Measurements from ENCODE around the gene RAB27A. TPM values are rescaled to one million over a fixed set of nuclear protein-coding genes. Genes with fewer than 3 reads are reported as not detected.
"Not testable (repeated sequence)": the region's sequence is repeated elsewhere in the genome, so short reads cannot be mapped to it uniquely, and the experiment has no call there.

RAB27A gene
- total RNA-seq, 2 donors from 2014 or later: 9.6 to 9.9 TPM

DNA sequence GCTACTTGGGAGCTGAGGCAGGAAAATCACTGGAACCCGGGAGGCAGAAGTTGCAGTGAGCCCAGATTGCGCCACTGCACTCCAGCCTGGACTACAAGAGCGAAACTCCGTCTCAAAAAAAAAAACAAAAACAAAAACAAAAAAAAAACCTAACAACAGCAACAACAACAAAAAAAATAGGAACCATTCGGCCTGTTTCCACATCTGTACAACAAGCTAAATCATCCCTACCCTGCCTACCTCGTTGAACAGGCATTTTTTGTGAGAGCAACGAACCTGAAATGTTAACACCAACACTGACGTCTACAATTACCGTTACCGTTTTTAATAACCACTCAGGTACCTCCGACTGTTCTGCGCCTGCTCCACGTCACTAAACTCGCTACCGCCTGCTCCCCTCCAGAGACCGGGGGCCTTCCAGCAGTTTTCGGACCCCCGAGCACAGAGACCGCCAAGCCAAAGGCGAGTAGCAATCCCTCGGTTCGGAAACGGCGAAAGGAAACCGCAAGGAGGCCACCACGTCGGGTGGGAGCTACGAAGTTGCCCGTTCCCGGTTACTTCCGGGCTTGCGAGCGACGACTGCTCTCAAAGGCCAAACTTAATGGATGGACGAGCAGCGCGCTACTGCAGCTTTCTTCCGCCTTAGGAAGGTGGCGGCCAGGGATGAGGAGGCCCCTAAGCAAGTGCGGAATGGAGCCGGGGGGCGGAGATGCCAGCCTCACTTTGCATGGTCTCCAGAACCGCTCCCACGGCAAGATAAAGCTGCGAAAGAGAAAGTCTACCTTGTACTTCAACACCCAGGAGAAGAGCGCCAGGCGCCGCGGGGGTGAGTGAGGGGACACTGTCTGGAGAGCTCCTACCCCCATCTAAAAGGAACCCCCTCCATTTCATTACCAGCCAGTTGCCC, 29.2 kb upstream of the RAB27A start, which contains the start of the genes PIGB and PIGBOS1:
Gene PIGB (plus strand): TSS at position 635 of the 907 bp plus-strand sequence. CDS start 29 bp downstream, at position 664.
Gene PIGBOS1 (minus strand): TSS at position 536 of the 907 bp plus-strand sequence. CDS start 1,331 bp downstream, outside the sequence.
- peak; percentile 95 for ATAC-seq
- H3K4me1 ChIP-seq: peaks cover 22% of the 10 kb centered on the region
- 0% methylated on average over 21 to 49 of the region's 49 CpGs for WGBS, 2 donors
- DNase-seq: peak; percentile 84 to 89 (median 86)
- peak within 1 kb of the TSS; percentile 75 to 96 (median 82) for H3K27ac ChIP-seq
- no peaks in the 10 kb centered on the region for H3K36me3 ChIP-seq (replicated peaks in 1 of 2; ENCODE audit: insufficient read depth in 1 of 2, low read depth in 2 of 2)
- peak within 1 kb of the TSS; percentile 75 to 86 for H3K4me3 ChIP-seq
- intact Hi-C loops (cut with DNase I): no loop called here
- peak; percentile 43 to 86 (median 83) for TF ChIP-seq POLR2A (IDR thresholded peaks at IDR 0.05)
- TF ChIP-seq, protein P1, sequence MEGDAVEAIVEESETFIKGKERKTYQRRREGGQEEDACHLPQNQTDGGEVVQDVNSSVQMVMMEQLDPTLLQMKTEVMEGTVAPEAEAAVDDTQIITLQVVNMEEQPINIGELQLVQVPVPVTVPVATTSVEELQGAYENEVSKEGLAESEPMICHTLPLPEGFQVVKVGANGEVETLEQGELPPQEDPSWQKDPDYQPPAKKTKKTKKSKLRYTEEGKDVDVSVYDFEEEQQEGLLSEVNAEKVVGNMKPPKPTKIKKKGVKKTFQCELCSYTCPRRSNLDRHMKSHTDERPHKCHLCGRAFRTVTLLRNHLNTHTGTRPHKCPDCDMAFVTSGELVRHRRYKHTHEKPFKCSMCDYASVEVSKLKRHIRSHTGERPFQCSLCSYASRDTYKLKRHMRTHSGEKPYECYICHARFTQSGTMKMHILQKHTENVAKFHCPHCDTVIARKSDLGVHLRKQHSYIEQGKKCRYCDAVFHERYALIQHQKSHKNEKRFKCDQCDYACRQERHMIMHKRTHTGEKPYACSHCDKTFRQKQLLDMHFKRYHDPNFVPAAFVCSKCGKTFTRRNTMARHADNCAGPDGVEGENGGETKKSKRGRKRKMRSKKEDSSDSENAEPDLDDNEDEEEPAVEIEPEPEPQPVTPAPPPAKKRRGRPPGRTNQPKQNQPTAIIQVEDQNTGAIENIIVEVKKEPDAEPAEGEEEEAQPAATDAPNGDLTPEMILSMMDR (IDR thresholded peaks at IDR 0.05): peak in 4 of 7 experiments; percentile 27 to 42 (median 33)
- no peaks in the 10 kb centered on the region for H3K27me3 ChIP-seq
- peaks cover 0 to 6% (median 0%) of the 10 kb centered on the region in 3 donors for H3K9me3 ChIP-seq

DNA sequence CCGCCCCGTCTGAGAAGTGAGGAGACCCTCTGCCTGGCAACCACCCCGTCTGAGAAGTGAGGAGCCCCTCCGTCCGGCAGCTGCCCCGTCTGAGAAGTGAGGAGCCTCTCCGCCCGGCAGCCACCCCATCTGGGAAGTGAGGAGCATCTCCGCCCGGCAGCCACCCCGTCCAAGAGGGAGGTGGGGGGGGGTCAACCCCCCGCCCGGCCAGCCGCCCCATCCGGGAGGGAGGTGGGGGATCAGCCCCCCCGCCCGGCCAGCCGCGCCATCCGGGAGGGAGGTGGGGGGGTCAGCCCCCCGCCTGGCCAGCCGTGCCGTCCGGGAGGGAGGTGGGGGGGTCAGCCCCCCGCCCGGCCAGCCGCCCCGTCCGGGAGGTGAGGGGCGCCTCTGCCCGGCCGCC, 13.2 kb upstream of the RAB27A start:
- H3K27me3 ChIP-seq; H3K9me3 ChIP-seq; H3K27ac ChIP-seq; H3K36me3 ChIP-seq (replicated peaks in 1 of 2; ENCODE audit: insufficient read depth in 1 of 2, low read depth in 2 of 2); DNase-seq; H3K4me1 ChIP-seq; H3K4me3 ChIP-seq; ATAC-seq; intact Hi-C loops (cut with DNase I): not testable (repeated sequence)
- no CpG with 5 or more reads among the region's 32 CpGs for WGBS, 2 donors

DNA sequence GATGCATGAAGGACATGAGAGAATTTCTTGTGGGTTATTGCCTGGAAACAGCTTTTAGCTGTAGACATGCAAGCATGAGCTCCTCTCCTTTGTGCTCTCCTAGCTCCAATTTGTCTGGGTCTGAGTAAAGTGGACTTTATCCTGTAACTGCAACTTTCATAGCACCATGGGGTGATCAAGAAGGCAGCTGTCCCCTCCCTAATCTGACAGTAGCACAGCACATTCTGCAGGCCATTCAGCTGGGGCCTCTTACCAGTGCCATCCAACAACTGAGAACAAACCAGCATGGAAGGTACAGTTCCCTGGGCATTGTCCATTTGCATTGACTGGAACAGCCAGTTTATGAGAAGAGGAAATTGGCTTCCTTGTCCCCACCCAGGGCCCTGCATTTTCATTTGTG, 7.7 kb upstream of the RAB27A start:
- TF ChIP-seq POLR2A (IDR thresholded peaks at IDR 0.05): no peak
- TF ChIP-seq, protein P1 (IDR thresholded peaks at IDR 0.05): no peak
- Histone ChIP-seq H3K27me3 (no peaks in the 10 kb centered on the region), H3K9me3 (no peaks in the 10 kb centered on the region), H3K36me3 (replicated peaks in 1 of 2; ENCODE audit: insufficient read depth in 1 of 2, low read depth in 2 of 2) (no peaks in the 10 kb centered on the region), H3K4me3 (no peak overlapping the region), H3K4me1 (no peaks in the 10 kb centered on the region), H3K27ac (no peak overlapping the region)
- no peak for DNase-seq
- no peak for ATAC-seq
- intact Hi-C loops (cut with DNase I): loop anchor here (5.0 kb wide), 1 partner anchor 80 kb away; no protein-coding TSS in a partner anchor

DNA sequence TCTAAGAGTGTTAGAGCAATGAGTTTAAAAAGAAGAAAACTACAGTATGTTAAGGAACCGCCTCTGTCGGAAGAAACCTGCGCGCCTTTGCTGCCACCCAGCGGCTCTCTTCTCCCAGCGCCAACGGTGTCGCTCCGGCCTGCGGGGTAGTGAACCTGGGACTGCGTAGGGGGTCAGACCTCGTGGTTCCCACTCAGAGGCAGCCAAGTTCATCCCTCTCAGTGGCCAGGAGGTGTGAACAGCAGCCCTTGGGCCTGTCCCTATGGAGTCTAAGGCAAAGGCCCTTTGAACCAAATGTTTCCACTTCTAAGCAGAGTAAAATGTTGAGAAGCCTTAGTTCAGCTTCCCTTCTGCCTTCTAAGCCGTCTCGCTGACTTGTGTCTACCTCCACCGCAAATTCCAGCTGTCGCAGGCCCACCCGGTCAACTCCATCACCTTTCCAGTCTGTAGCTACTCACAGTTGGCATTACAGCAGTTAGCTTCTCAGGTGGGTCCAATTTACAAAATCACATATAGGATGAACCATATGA, 980 bp upstream of the RAB27A start:
- H3K9me3 ChIP-seq: no peaks in the 10 kb centered on the region
- peak overlapping the region; percentile 8 to 95 (median 82) for H3K27ac ChIP-seq
- peaks cover 14% of the 10 kb centered on the region for H3K4me1 ChIP-seq
- H3K27me3 ChIP-seq: no peaks in the 10 kb centered on the region
- peak overlapping the region in 1 of 2 donors; percentile 75 for H3K4me3 ChIP-seq
- 12 to 14% methylated on average over 17 of the region's 17 CpGs for WGBS, 2 donors
- DNase-seq (peak; percentile 81 to 87 (median 86)), ATAC-seq (peak; percentile 85)
- intact Hi-C loops (cut with DNase I): no loop called here
- H3K36me3 ChIP-seq (replicated peaks in 1 of 2; ENCODE audit: insufficient read depth in 1 of 2, low read depth in 2 of 2): no peaks in the 10 kb centered on the region
- TF ChIP-seq, protein P1 (IDR thresholded peaks at IDR 0.05): peak; percentile 76 to 95 (median 86)
- no peak for TF ChIP-seq POLR2A (IDR thresholded peaks at IDR 0.05)

Data from body of pancreas (tissue), 4 donors.